Prostate gland (tissue), 2 donors: ENCODE data around the gene NT5C3B. TPM values are rescaled to one million over a fixed set of nuclear protein-coding genes. Genes with fewer than 3 reads are reported as not detected.

Experiments
- DNase-seq: peaks from one replicate; pipeline ENCODE4 v3.0.0-alpha.2; 2019; ENCODE audit warnings: low spot score
- H3K27ac ChIP-seq, 2 donors: fragments of 200-600 bp; sonication (generic); 2 replicates each; pipeline ENCODE4 v1.5.1; 2017 to 2019
- H3K27me3 ChIP-seq: fragments of 200-600 bp; sonication (generic); replicated peaks from 2 replicates; pipeline ENCODE4 v1.5.1; 2019; ENCODE audit not compliant: insufficient read depth
- H3K36me3 ChIP-seq, 2 donors: fragments of 200-600 bp; sonication (generic); 1 replicate in 1 of 2; 2 replicates in 1 of 2; pipeline versions ENCODE4 v1.5.1 to v1.8.1; 2017 to 2019
- H3K4me1 ChIP-seq: fragments of 200-600 bp; sonication (generic); replicated peaks from 2 replicates; pipeline ENCODE4 v1.5.1; 2019
- H3K4me3 ChIP-seq, 2 donors: fragments of 200-600 bp; sonication (generic); 2 replicates each; pipeline ENCODE4 v1.5.1; 2017 to 2019
- H3K9me3 ChIP-seq: fragments of 200-600 bp; sonication (generic); 2 replicates; pipeline ENCODE4 v1.5.1; 2017
- POLR2A ChIP-seq: fragments of 450-650 bp; IDR thresholded peaks from one replicate; pipeline ENCODE4 v1.6.1; 2016; ENCODE audit warnings: antibody characterized with exemption, mild to moderate bottlenecking
- POLR2AphosphoS5 ChIP-seq: sonication (generic); formaldehyde crosslinking; IDR thresholded peaks from one replicate; pipeline ENCODE4 v1.6.1; 2017; ENCODE audit warnings: antibody characterized with exemption
- WGBS: methylation state at CpG from one replicate; pipeline ENCODE4 v1.1.5; 2018; 5-methylcytosine and 5-hydroxymethylcytosine counted together
- intact Hi-C: fragments of 100-400 bp; cut with DNase I; formaldehyde crosslinking; loops from one replicate; pipeline ENCODE4 v1.14.2; 2022
- total RNA-seq, 2 donors: library from RNA; depleted of rRNA; stranded (reverse); fragments of >200 nt; gene quantifications; one replicate each; pipeline ENCODE4 v1.1.0, GENCODE V29; 2016
- TF ChIP-seq, protein P1 (sequence below), 4 experiments: fragments of 200-600 bp in 2 of 4; fragments of 450-650 bp in 2 of 4; sonication (generic) in 2 of 4; IDR thresholded peaks; 1 replicate in 3 of 4; 2 replicates in 1 of 4; pipeline ENCODE4 v1.5.1; 2016 to 2019; ENCODE audit warnings: antibody characterized with exemption in 4 of 4, mild to moderate bottlenecking in 2 of 4, moderate library complexity in 2 of 4

NT5C3B gene
- total RNA-seq, 2 donors from 2014 or later = 53.9 to 67.2 TPM

DNA sequence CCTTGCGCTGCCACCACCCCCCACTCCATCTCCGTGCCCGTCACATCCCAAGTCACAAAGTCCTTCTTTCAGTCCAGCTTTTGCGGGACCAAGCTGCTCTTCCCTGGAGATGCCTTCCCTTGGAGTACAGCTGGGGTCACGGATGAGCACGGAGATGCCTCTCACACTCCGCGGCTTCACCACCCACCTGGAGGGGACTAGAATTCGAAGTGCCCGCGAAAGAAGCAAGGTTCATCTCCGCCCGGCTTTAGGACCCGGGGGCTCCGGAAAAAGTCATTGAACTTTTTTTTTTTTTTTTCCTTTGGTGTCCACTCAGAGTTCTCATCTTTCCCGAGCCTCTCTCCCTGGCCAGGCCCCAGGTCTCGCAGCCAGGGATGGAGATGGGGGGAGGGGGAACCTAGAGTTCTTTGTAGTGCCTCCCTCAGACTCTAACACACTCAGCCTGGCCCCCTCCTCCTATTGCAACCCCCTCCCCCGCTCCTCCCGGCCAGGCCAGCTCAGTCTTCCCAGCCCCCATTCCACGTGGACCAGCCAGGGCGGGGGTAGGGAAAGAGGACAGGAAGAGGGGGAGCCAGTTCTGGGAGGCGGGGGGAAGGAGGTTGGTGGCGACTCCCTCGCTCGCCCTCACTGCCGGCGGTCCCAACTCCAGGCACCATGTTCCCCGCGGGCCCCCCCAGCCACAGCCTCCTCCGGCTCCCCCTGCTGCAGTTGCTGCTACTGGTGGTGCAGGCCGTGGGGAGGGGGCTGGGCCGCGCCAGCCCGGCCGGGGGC, 23.5 kb downstream of the NT5C3B start, which contains the start of gene FKBP10:
Gene FKBP10 (plus strand): TSS at position 624 of the 771 bp plus-strand sequence. CDS start 31 bp downstream, at position 655.
- Histone ChIP-seq H3K36me3 (no peaks in the 10 kb centered on the region), H3K27ac (peak within 1 kb of the TSS; percentile 78 to 79), H3K9me3 (no peaks in the 10 kb centered on the region), H3K4me3 (peak within 1 kb of the TSS; percentile 60 to 73), H3K27me3 (no peaks in the 10 kb centered on the region), H3K4me1 (peaks cover 8% of the 10 kb centered on the region)
- WGBS = 2% methylated on average over 31 of the region's 35 CpGs
- TF ChIP-seq, protein P1, sequence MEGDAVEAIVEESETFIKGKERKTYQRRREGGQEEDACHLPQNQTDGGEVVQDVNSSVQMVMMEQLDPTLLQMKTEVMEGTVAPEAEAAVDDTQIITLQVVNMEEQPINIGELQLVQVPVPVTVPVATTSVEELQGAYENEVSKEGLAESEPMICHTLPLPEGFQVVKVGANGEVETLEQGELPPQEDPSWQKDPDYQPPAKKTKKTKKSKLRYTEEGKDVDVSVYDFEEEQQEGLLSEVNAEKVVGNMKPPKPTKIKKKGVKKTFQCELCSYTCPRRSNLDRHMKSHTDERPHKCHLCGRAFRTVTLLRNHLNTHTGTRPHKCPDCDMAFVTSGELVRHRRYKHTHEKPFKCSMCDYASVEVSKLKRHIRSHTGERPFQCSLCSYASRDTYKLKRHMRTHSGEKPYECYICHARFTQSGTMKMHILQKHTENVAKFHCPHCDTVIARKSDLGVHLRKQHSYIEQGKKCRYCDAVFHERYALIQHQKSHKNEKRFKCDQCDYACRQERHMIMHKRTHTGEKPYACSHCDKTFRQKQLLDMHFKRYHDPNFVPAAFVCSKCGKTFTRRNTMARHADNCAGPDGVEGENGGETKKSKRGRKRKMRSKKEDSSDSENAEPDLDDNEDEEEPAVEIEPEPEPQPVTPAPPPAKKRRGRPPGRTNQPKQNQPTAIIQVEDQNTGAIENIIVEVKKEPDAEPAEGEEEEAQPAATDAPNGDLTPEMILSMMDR (IDR thresholded peaks at IDR 0.05) = no peak
- peak; percentile 7 for TF ChIP-seq POLR2AphosphoS5
- peak; percentile 27 for DNase-seq
- intact Hi-C loops = no loop called here

DNA sequence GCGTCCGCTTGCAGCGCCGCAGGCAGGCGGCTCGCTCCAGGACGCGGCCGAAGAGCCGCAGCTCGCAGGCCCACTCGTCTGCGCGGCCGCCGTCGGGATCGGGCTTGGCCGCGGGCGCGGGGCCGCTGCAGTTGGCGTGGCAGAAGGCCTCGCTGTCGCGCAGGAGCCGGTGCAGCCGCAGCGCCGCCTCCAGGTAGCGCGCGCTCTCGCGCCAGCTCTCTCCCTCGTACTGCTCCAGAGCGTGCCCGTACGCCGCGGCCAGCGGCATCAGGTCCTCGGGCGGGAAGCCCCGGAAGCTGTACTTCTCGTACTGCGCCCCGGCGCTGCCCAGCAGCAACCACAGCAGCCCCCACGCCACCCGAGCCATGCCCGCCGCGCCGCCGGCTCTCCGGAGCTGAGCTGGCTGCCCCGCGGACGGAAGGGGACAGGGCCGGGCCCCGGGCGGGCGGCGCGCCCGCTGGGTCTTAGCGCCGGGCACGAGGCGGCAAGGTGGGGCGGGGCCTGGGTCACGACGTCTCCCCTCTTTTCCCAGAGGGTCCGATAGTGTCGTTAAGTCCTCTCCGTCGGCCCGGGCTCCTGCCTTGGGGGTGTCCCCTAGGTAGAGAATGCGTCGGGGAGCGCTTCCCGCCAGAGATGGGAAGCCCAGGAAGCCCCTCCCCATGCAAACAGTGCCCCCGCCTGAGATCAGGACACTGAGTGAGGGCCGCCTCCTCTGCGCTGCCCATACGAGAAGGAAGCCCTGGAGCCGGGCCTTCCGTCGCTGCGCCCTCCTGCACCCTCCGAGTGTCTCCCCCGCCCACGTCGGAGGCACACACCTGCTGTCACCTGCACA, 24.3 kb downstream of the NT5C3B start, which contains the start of gene P3H4:
Gene P3H4 (minus strand): TSS at position 401 of the 832 bp plus-strand sequence. CDS start 34 bp downstream, at position 367.
- TF ChIP-seq, protein P1 (IDR thresholded peaks at IDR 0.05) = peak; percentile 47 to 89 (median 76)
- TF ChIP-seq POLR2AphosphoS5 (no peak), POLR2A (peak; percentile 40)
- WGBS = under 1% methylated on average over 54 of the region's 96 CpGs
- intact Hi-C loops = no loop called here
- Histone ChIP-seq H3K36me3 (no peaks in the 10 kb centered on the region), H3K4me1 (peaks cover 8% of the 10 kb centered on the region), H3K27ac (peak within 1 kb of the TSS; percentile 78 to 79), H3K27me3 (no peaks in the 10 kb centered on the region), H3K4me3 (peak within 1 kb of the TSS; percentile 60 to 73), H3K9me3 (no peaks in the 10 kb centered on the region)
- DNase-seq = peak; percentile 79

DNA sequence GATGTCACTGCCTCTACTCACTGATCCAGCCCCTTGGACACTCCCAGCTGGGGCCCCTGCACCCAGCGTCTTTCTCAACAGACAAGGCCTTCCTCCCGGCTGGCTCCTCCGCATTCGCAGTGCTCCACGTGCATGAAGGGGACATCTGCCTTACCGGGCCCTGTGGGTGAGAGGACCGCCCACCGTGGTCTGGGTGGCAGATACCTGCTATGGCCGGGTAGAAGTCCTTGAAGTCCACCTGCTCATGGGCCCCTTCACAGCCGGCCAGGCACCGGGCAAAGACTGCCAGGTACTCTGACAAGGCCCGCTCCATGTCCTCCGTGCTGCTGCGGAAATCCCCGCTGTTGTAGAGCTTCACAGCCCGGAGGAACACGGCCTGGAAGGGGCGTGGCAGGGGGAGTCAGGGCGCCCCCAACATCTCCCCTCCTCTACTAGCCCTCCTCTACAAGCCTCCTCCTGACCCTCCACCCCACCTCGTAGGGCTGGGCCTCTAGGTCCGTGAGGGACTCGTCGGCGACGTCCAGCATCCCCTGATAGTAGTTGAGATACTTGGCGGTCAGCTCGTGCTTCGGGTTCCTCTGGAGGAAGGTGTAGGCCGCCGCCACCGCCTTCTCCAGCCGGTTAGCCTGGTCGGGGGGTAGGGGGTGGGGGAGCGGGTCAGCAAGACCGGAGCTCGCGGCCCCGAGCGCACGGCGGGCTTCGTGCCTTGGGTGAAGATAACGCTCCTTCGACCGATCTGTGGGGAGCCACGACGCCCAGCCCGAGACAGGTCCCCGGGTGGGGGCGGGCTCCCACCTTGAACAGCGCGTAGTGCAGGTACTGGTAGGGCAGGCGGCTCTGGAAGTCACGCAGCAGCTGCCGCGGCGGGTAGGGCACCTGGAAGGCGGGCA, 25.1 kb downstream of the NT5C3B start:
- H3K4me3 ChIP-seq = peak overlapping the region; percentile 60 to 73
- peak; percentile 26 for DNase-seq
- TF ChIP-seq POLR2AphosphoS5 = no peak
- TF ChIP-seq, protein P1 (IDR thresholded peaks at IDR 0.05) = no peak
- no peak for TF ChIP-seq POLR2A
- no peaks in the 10 kb centered on the region for H3K27me3 ChIP-seq
- peaks cover 8% of the 10 kb centered on the region for H3K4me1 ChIP-seq
- 20% methylated on average over 52 of the region's 58 CpGs for WGBS
- peak overlapping the region; percentile 78 to 79 for H3K27ac ChIP-seq
- H3K36me3 ChIP-seq = no peaks in the 10 kb centered on the region
- H3K9me3 ChIP-seq = no peaks in the 10 kb centered on the region
- intact Hi-C loops = no loop called here

DNA sequence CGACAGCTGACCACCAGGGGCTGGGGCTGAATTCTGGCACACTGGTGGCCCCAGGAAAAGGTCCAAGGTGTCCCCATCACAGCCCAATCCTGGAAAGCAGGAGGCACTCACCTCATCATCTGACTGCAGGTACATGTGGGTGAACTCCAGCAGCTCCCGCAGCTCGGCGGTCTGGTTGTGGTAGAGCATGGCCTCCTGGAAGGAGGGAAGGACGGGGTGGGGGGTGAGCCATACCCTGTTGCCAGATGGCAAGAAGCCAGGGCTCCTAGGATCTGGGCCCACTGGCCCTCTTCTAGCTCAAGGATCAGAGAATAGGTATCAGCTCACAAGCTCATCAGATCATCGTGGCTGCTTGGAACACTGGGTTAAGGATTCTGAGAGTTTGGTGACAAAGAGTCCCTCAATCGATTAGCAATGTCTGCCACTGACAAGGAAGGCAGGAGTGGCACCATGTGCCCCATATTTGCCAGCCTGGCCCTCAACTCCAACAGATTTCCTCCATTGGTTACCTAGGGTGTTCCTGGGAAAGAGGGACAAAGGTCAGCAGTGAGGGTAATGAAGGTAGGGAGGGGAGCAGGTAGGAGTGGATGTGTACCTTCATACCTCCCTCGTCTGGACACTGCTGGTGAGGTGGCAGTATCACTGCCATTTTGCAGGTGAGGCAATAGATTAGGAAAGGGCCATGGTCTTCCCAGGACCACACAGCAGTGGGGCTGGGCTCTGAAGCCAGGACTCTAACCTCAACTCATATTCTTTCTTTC, 29.2 kb downstream of the NT5C3B start:
- no peak overlapping the region for H3K4me3 ChIP-seq
- TF ChIP-seq, protein P1 (IDR thresholded peaks at IDR 0.05) = no peak
- TF ChIP-seq POLR2AphosphoS5 = no peak
- TF ChIP-seq POLR2A = no peak
- intact Hi-C loops = no loop called here
- H3K9me3 ChIP-seq = no peaks in the 10 kb centered on the region
- WGBS = 87% methylated on average over 8 of the region's 8 CpGs
- no peaks in the 10 kb centered on the region for H3K27me3 ChIP-seq
- no peak overlapping the region for H3K27ac ChIP-seq
- H3K36me3 ChIP-seq = no peaks in the 10 kb centered on the region
- DNase-seq = no peak
- H3K4me1 ChIP-seq = peaks cover 8% of the 10 kb centered on the region
